Prostate gland (tissue), 2 donors: Measurements from ENCODE around the gene RFXAP.

ENCODE experiments used
- CTCF ChIP-seq, 4 experiments: fragments of 200-600 bp in 2 of 4; fragments of 450-650 bp in 2 of 4; sonication (generic) in 2 of 4; IDR thresholded peaks; 1 replicate in 3 of 4; 2 replicates in 1 of 4; pipeline ENCODE4 v1.5.1; 2016 to 2019; ENCODE audit warnings: antibody characterized with exemption in 4 of 4, mild to moderate bottlenecking in 2 of 4, moderate library complexity in 2 of 4
- POLR2A ChIP-seq: fragments of 450-650 bp; IDR thresholded peaks from one replicate; pipeline ENCODE4 v1.6.1; 2016; ENCODE audit warnings: antibody characterized with exemption, mild to moderate bottlenecking
- POLR2AphosphoS5 ChIP-seq: sonication (generic); formaldehyde crosslinking; IDR thresholded peaks from one replicate; pipeline ENCODE4 v1.6.1; 2017; ENCODE audit warnings: antibody characterized with exemption

GRCh38 chr13:36804588-36804987, 14.4 kb upstream of the RFXAP start:
- TF ChIP-seq CTCF (IDR thresholded peaks at IDR 0.05) (no peak), POLR2AphosphoS5 (peak; percentile 66), POLR2A (no peak)
